ENCODE results near the gene SLC6A3. TPM values are rescaled to one million over a fixed set of nuclear protein-coding genes. Genes with fewer than 3 reads are reported as not detected.

Gene SLC6A3
- total and polyA plus RNA-seq, 2 of the 13 experiments (the other 11 are each of a cell fraction or from before 2014, with no cell fraction given): 0.01 TPM; not detected in 1

DNA sequence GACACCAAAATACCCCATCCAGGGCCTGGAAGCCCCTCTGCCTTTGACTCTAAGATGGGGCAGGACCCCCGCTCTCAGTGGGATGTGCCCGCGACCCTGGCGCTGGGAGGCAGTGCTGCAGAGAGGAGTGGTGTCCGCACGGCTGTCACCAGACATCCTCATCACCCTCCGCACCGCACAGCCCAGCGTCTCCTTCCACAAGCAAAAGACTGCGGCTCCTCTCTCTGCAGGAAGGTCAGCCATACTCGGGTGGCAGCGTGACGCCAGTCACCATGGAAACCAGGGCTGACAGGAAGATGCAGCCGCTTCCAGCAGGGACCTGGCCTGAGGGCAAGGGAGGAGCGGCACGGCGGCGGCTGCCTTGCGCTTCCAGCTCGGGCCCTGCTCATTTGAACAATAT, 17.1 kb upstream of the SLC6A3 start:
- ATAC-seq (no peak), FAIRE-seq (no peak), DNase-seq (ENCODE audit: low spot score) (no peak)
- no peak overlapping the region for H3K4me3 ChIP-seq (replicated peaks in 1 of 3; ENCODE audit: insufficient read depth in 1 of 3, low read depth in 2 of 3, low read length in 3 of 3)
- H3K9me3 ChIP-seq (ENCODE audit: low read length): peaks cover 6% of the 10 kb centered on the region; the same call in 1 of the 2 replicates
- no peak overlapping the region for H3K4me2 ChIP-seq (ENCODE audit: low read depth, low read length)
- H3K36me3 ChIP-seq (replicated peaks in 1 of 2; ENCODE audit: control insufficient read depth in 1 of 2, insufficient read depth in 2 of 2, low read length in 2 of 2): peaks cover 7 to 20% of the 10 kb centered on the region in 2 experiments; a peak in 4 of 5 replicates
- H3K27me3 ChIP-seq (ENCODE audit: control insufficient read depth in 1 of 2, insufficient read depth in 2 of 2, low read length in 2 of 2): no peaks in the 10 kb centered on the region
- TF ChIP-seq MYC (CRISPR knock-in tag; IDR thresholded peaks at IDR 0.05; ENCODE audit: borderline replicate concordance) (no peak), ZNF549 (CRISPR knock-in tag; IDR thresholded peaks at IDR 0.05) (no peak), ARNTL (CRISPR knock-in tag; IDR thresholded peaks at IDR 0.05) (no peak), NPAS2 (CRISPR knock-in tag; IDR thresholded peaks at IDR 0.05; ENCODE audit: borderline replicate concordance) (no peak), ZC3H4 (CRISPR knock-in tag; IDR thresholded peaks at IDR 0.05; ENCODE audit: borderline replicate concordance) (no peak), ATAD3A (CRISPR knock-in tag; IDR thresholded peaks at IDR 0.05) (no peak), MED8 (CRISPR knock-in tag; IDR thresholded peaks at IDR 0.05; ENCODE audit: insufficient replicate concordance) (no peak)
- TF ChIP-seq, protein P1, sequence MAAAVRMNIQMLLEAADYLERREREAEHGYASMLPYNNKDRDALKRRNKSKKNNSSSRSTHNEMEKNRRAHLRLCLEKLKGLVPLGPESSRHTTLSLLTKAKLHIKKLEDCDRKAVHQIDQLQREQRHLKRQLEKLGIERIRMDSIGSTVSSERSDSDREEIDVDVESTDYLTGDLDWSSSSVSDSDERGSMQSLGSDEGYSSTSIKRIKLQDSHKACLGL (CRISPR knock-in tag; IDR thresholded peaks at IDR 0.05): no peak
- TF ChIP-seq, protein P2, sequence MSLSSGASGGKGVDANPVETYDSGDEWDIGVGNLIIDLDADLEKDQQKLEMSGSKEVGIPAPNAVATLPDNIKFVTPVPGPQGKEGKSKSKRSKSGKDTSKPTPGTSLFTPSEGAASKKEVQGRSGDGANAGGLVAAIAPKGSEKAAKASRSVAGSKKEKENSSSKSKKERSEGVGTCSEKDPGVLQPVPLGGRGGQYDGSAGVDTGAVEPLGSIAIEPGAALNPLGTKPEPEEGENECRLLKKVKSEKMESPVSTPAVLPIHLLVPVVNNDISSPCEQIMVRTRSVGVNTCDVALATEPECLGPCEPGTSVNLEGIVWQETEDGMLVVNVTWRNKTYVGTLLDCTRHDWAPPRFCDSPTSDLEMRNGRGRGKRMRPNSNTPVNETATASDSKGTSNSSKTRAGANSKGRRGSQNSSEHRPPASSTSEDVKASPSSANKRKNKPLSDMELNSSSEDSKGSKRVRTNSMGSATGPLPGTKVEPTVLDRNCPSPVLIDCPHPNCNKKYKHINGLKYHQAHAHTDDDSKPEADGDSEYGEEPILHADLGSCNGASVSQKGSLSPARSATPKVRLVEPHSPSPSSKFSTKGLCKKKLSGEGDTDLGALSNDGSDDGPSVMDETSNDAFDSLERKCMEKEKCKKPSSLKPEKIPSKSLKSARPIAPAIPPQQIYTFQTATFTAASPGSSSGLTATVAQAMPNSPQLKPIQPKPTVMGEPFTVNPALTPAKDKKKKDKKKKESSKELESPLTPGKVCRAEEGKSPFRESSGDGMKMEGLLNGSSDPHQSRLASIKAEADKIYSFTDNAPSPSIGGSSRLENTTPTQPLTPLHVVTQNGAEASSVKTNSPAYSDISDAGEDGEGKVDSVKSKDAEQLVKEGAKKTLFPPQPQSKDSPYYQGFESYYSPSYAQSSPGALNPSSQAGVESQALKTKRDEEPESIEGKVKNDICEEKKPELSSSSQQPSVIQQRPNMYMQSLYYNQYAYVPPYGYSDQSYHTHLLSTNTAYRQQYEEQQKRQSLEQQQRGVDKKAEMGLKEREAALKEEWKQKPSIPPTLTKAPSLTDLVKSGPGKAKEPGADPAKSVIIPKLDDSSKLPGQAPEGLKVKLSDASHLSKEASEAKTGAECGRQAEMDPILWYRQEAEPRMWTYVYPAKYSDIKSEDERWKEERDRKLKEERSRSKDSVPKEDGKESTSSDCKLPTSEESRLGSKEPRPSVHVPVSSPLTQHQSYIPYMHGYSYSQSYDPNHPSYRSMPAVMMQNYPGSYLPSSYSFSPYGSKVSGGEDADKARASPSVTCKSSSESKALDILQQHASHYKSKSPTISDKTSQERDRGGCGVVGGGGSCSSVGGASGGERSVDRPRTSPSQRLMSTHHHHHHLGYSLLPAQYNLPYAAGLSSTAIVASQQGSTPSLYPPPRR (CRISPR knock-in tag; IDR thresholded peaks at IDR 0.05; ENCODE audit: borderline replicate concordance): no peak
- TF ChIP-seq, protein P3, sequence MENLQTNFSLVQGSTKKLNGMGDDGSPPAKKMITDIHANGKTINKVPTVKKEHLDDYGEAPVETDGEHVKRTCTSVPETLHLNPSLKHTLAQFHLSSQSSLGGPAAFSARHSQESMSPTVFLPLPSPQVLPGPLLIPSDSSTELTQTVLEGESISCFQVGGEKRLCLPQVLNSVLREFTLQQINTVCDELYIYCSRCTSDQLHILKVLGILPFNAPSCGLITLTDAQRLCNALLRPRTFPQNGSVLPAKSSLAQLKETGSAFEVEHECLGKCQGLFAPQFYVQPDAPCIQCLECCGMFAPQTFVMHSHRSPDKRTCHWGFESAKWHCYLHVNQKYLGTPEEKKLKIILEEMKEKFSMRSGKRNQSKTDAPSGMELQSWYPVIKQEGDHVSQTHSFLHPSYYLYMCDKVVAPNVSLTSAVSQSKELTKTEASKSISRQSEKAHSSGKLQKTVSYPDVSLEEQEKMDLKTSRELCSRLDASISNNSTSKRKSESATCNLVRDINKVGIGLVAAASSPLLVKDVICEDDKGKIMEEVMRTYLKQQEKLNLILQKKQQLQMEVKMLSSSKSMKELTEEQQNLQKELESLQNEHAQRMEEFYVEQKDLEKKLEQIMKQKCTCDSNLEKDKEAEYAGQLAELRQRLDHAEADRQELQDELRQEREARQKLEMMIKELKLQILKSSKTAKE (CRISPR knock-in tag; IDR thresholded peaks at IDR 0.05; ENCODE audit: borderline replicate concordance): no peak
- in situ Hi-C loops (cut with HindIII; ENCODE audit: extremely low pct_ligation_motif_present, low pct_unique_long_range_greater_than_20kb) (no loop called here), intact Hi-C loops (cut with micrococcal nuclease; ENCODE audit: unreplicated experiment) (no loop called here)
- ChIA-PET CTCF (ENCODE audit: low intra/inter-chr PET ratio, low total read pairs) (no interaction called here), POLR2A (no interaction called here)
- H2AFZ ChIP-seq (ENCODE audit: low read length): no peak overlapping the region
- no TSS peak for BruUV-seq (replicated peaks)
- H4K20me1 ChIP-seq (ENCODE audit: insufficient read depth, low read length): peaks cover 4% of the 10 kb centered on the region; the same call in 1 of the 2 replicates
- no peak overlapping the region for H3K27ac ChIP-seq (ENCODE audit: extremely low read length, insufficient read depth, low read length)
- 95% methylated on average over 10 of the region's 20 CpGs for WGBS (ENCODE audit: low lambda C conversion rate)
- H3K9ac ChIP-seq (ENCODE audit: insufficient read depth, low read depth, low read length): no peak overlapping the region
- H3K4me1 ChIP-seq (ENCODE audit: insufficient read depth, low read length): no peaks in the 10 kb centered on the region
- H3K79me2 ChIP-seq (ENCODE audit: insufficient read depth, low read length): no peaks in the 10 kb centered on the region
